Fibroblast of villous mesenchyme (primary cell): ENCODE measurements around the gene UPP2. TPM values are rescaled to one million over a fixed set of nuclear protein-coding genes. Genes with fewer than 3 reads are reported as not detected.

Experiments
- DNase-seq: peaks from one replicate; pipeline ENCODE4 v3.0.0-alpha.2; 2010; ENCODE audit warnings: low read depth
- H3K4me3 ChIP-seq: 2 replicates; pipeline ENCODE4 v1.5.1; 2011; ENCODE audit warnings: low read depth, mild to moderate bottlenecking, low read length
- CTCF ChIP-seq: IDR thresholded peaks from 2 replicates; pipeline ENCODE4 v1.5.1; 2012; ENCODE audit warnings: low read depth, mild to moderate bottlenecking, low read length; ENCODE audit not compliant: insufficient read depth
- total RNA-seq: library from RNA; depleted of rRNA; stranded (reverse); fragments of >200 nt; gene quantifications from 2 replicates; pipeline ENCODE4 v1.2.3, GENCODE V29; 2012

Gene UPP2
- total RNA-seq, 1 donor = not detected

- DNase-seq = no peak
- no peak for TF ChIP-seq CTCF
- no peak overlapping the region for H3K4me3 ChIP-seq
These were observed 7.1 kb upstream of the UPP2 start for GRCh38 chr2:158094487-158095092.

DNA sequence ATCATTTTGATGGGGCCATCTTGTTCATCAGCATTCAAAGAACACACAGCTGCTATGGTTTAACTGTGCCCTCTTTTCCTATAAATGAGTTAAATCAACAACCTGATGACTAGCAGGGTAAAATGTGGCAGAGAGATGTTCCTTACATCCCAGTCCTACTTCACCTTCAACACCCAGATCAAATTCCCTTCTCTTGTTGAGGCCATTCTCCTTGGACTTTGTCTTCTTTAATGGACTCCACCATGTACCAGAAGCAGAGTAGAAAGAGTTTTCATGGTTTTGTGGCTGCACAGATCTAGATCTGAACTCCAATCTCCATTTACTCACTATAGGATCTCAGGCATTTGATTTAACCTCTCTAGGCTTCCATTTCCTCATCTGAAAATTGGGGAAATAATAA lies 6.4 kb upstream of the UPP2 start:
- DNase-seq = no peak
- no peak overlapping the region for H3K4me3 ChIP-seq
- TF ChIP-seq CTCF = no peak

DNA sequence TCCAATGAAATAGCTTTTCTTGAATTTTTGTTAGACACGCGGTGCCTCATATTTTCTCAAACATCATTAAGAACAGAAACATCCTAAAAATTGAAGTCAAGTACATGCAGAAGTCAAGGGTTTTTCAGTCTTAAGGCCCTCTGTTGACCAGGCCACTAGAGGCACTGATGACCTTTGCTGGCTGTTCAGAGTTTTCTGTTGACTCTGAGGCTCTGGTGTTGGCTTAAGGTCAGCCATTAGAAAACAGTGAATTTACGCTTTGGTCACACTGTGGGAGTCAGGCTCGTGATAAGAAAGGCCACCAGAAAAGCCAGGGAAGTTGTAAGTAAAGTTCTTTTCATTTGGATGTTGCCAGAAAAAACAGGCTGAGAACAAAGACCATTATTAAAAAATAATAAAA lies 5.8 kb upstream of the UPP2 start:
- no peak for DNase-seq
- TF ChIP-seq CTCF = no peak
- H3K4me3 ChIP-seq = no peak overlapping the region

GRCh38 chr2:158097481-158097880 lies 4.2 kb upstream of the UPP2 start:
- H3K4me3 ChIP-seq = no peak overlapping the region
- TF ChIP-seq CTCF = no peak
- no peak for DNase-seq

GRCh38 chr2:158098178-158098577 lies 3.5 kb upstream of the UPP2 start:
- H3K4me3 ChIP-seq = no peak overlapping the region
- TF ChIP-seq CTCF = no peak
- no peak for DNase-seq

DNA sequence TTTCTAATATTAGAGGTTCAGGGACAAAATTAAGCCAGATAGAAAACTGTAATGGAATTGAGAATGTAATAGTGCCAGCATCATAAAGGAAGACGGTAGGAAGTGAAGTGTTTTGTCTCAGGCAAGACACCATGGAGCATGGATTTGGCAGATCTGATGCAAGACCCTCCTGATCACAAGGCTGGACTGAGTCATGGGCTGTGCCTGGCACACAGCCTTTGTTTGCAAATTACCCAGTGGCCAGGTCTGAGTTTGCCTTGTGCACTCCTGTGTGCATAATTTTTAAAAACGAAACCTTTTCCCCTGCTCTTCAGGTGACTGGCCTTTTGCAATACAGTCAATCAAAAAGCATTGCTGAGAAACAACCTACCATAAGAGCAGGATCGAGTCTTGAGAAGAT lies 2.0 kb upstream of the UPP2 start:
- no peak overlapping the region for H3K4me3 ChIP-seq
- no peak for DNase-seq
- no peak for TF ChIP-seq CTCF

DNA sequence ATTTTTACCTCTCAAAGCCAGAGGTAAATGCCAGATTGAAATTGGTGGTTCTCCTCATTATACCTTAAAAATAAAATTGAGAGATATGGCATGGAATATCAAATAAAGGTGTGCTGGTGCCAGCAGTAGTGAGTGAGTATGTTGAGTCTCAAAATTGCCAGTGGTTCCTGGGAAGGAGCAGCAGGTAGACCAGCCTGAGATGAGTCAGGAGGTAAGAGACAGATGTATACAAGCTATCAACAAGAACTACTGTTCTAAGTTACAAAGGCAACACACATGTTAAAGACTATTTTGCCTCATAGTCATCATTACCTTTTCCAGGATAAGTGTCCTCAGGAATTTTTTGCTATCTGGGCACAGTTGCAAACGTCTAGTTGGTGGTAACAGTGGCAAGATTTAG lies 1.3 kb upstream of the UPP2 start:
- TF ChIP-seq CTCF = no peak
- DNase-seq = no peak
- H3K4me3 ChIP-seq = no peak overlapping the region
